ENCODE results near the gene GSTM3. TPM values are rescaled to one million over a fixed set of nuclear protein-coding genes. Genes with fewer than 3 reads are reported as not detected.

Gene GSTM3
- total and polyA plus RNA-seq, 9 of the 15 experiments (the other 6 are each of a cell fraction or from before 2014, with no cell fraction given), result 3.9 to 24.5 (median 9.4) TPM

- TF ChIP-seq, protein P1, sequence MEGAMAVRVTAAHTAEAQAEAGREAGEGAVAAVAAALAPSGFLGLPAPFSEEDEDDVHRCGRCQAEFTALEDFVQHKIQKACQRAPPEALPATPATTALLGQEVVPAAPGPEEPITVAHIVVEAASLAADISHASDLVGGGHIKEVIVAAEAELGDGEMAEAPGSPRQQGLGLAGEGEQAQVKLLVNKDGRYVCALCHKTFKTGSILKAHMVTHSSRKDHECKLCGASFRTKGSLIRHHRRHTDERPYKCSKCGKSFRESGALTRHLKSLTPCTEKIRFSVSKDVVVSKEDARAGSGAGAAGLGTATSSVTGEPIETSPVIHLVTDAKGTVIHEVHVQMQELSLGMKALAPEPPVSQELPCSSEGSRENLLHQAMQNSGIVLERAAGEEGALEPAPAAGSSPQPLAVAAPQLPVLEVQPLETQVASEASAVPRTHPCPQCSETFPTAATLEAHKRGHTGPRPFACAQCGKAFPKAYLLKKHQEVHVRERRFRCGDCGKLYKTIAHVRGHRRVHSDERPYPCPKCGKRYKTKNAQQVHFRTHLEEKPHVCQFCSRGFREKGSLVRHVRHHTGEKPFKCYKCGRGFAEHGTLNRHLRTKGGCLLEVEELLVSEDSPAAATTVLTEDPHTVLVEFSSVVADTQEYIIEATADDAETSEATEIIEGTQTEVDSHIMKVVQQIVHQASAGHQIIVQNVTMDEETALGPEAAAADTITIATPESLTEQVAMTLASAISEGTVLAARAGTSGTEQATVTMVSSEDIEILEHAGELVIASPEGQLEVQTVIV (CRISPR knock-in tag; IDR thresholded peaks at IDR 0.05; ENCODE audit: borderline replicate concordance), result no peak
- TF ChIP-seq ID3 (CRISPR knock-in tag; IDR thresholded peaks at IDR 0.05), result no peak
- TF ChIP-seq ID3 (tag; IDR thresholded peaks at IDR 0.05), result no peak
- TF ChIP-seq PURB (CRISPR knock-in tag; IDR thresholded peaks at IDR 0.05; ENCODE audit: low read depth), result no peak
- no peak for TF ChIP-seq NFE2L1 (tag; IDR thresholded peaks at IDR 0.05; ENCODE audit: borderline replicate concordance, low read depth)
- TF ChIP-seq, protein P2, sequence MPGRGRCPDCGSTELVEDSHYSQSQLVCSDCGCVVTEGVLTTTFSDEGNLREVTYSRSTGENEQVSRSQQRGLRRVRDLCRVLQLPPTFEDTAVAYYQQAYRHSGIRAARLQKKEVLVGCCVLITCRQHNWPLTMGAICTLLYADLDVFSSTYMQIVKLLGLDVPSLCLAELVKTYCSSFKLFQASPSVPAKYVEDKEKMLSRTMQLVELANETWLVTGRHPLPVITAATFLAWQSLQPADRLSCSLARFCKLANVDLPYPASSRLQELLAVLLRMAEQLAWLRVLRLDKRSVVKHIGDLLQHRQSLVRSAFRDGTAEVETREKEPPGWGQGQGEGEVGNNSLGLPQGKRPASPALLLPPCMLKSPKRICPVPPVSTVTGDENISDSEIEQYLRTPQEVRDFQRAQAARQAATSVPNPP (IDR thresholded peaks at IDR 0.05; ENCODE audit: borderline replicate concordance, insufficient read depth, insufficient read length), result no peak
- no peak for TF ChIP-seq ESRRB (CRISPR knock-in tag; IDR thresholded peaks at IDR 0.05; ENCODE audit: borderline replicate concordance)
- no peak for TF ChIP-seq TBP (optimal IDR thresholded peaks at IDR 0.05; ENCODE audit: low read depth, low read length)
- no peak for TF ChIP-seq SRSF3 (IDR thresholded peaks at IDR 0.05; ENCODE audit: insufficient read depth, low read length)
- TF ChIP-seq, protein P3, sequence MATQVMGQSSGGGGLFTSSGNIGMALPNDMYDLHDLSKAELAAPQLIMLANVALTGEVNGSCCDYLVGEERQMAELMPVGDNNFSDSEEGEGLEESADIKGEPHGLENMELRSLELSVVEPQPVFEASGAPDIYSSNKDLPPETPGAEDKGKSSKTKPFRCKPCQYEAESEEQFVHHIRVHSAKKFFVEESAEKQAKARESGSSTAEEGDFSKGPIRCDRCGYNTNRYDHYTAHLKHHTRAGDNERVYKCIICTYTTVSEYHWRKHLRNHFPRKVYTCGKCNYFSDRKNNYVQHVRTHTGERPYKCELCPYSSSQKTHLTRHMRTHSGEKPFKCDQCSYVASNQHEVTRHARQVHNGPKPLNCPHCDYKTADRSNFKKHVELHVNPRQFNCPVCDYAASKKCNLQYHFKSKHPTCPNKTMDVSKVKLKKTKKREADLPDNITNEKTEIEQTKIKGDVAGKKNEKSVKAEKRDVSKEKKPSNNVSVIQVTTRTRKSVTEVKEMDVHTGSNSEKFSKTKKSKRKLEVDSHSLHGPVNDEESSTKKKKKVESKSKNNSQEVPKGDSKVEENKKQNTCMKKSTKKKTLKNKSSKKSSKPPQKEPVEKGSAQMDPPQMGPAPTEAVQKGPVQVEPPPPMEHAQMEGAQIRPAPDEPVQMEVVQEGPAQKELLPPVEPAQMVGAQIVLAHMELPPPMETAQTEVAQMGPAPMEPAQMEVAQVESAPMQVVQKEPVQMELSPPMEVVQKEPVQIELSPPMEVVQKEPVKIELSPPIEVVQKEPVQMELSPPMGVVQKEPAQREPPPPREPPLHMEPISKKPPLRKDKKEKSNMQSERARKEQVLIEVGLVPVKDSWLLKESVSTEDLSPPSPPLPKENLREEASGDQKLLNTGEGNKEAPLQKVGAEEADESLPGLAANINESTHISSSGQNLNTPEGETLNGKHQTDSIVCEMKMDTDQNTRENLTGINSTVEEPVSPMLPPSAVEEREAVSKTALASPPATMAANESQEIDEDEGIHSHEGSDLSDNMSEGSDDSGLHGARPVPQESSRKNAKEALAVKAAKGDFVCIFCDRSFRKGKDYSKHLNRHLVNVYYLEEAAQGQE (IDR thresholded peaks at IDR 0.05; ENCODE audit: borderline replicate concordance), result peak; percentile 97
- TF ChIP-seq, protein P3 (CRISPR knock-in tag; IDR thresholded peaks at IDR 0.05; ENCODE audit: low read depth), result peak; percentile 70
- no peak for TF ChIP-seq FIP1L1 (IDR thresholded peaks at IDR 0.05; ENCODE audit: low read depth, low read length, poor library complexity, severe bottlenecking)
- no peak for TF ChIP-seq CCAR2 (IDR thresholded peaks at IDR 0.05; ENCODE audit: low read depth, low read length)
- no peak for TF ChIP-seq SMARCA4 (IDR thresholded peaks at IDR 0.05)
Measured at GRCh38 chr1:109773203-109773899, 32.5 kb upstream of the GSTM3 start (continued).
